Upper lobe of right lung (tissue), 1 donor: Measurements from ENCODE around the gene GMDS. TPM values are rescaled to one million over a fixed set of nuclear protein-coding genes. Genes with fewer than 3 reads are reported as not detected.
A peak's percentile ranks its signal among the peaks of the same experiment; 100 is the strongest.

Source experiments
- ATAC-seq: fragments of 200-7000 bp; cut with Tn5 transposase; one replicate; pipeline ENCODE4 v1.9.1; 2020; ENCODE audit warnings: mild to moderate bottlenecking, moderate library complexity
- DNase-seq: peaks from one replicate; pipeline ENCODE4 v3.0.0-alpha.2; 2020
- H3K27ac ChIP-seq: fragments of 200-600 bp; one replicate; pipeline ENCODE4 v1.8.0; 2022
- H3K27me3 ChIP-seq: fragments of 200-600 bp; one replicate; pipeline ENCODE4 v1.8.0; 2022; ENCODE audit warnings: mild to moderate bottlenecking
- H3K36me3 ChIP-seq: fragments of 200-600 bp; one replicate; pipeline ENCODE4 v1.8.0; 2022
- H3K4me1 ChIP-seq: fragments of 200-600 bp; one replicate; pipeline ENCODE4 v1.8.0; 2022
- H3K4me3 ChIP-seq: fragments of 200-600 bp; one replicate; pipeline ENCODE4 v1.8.0; 2022; ENCODE audit warnings: mild to moderate bottlenecking
- H3K9me3 ChIP-seq: fragments of 200-600 bp; one replicate; pipeline ENCODE4 v1.8.0; 2022
- intact Hi-C: fragments of 100-400 bp; cut with DNase I; formaldehyde crosslinking; loops from one replicate; pipeline ENCODE4 v1.11.0; 2022
- total RNA-seq: library from RNA; stranded (reverse); fragmentation: NEBNext Ultra II Directional; extraction: Animal tissue kit (Norgen Biotek cat#: 25700); gene quantifications from one replicate; pipeline ENCODE4 v1.2.1, GENCODE V29; 2021
- TF ChIP-seq, protein P1 (sequence below): fragments of 200-600 bp; IDR thresholded peaks from one replicate; pipeline ENCODE4 v1.8.0; 2022; ENCODE audit warnings: antibody characterized with exemption
- donor health status: DM: no; HTN: yes; CAD: no; lungs with severe emphysema.

The GMDS gene
- total RNA-seq, 1 donor from 2014 or later = 12.2 TPM

DNA sequence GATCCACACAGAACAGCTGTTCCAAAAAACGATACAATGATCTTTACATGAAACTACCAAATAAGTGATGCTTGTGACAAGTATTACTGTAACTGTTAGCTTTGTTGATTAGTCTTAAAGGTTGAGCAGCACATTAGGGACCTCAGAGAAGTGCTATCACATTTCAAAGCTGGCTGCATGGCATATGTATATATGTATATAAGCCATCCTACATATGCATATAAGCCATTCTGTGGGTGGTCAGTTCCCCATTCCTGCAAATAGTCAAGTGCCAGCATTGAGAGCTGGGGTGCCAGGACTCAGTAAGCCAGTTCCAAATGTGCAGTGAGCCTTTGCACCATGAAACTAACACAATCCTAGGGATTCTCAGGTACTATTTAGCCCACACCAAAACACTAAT, 339.4 kb downstream of the GMDS start:
- Histone ChIP-seq H3K27me3 (no peaks in the 10 kb centered on the region), H3K9me3 (no peaks in the 10 kb centered on the region), H3K36me3 (no peaks in the 10 kb centered on the region), H3K4me1 (no peaks in the 10 kb centered on the region), H3K4me3 (no peak overlapping the region), H3K27ac (no peak overlapping the region)
- DNase-seq (no peak), ATAC-seq (no peak)
- intact Hi-C loops = no loop called here
- TF ChIP-seq, protein P1, sequence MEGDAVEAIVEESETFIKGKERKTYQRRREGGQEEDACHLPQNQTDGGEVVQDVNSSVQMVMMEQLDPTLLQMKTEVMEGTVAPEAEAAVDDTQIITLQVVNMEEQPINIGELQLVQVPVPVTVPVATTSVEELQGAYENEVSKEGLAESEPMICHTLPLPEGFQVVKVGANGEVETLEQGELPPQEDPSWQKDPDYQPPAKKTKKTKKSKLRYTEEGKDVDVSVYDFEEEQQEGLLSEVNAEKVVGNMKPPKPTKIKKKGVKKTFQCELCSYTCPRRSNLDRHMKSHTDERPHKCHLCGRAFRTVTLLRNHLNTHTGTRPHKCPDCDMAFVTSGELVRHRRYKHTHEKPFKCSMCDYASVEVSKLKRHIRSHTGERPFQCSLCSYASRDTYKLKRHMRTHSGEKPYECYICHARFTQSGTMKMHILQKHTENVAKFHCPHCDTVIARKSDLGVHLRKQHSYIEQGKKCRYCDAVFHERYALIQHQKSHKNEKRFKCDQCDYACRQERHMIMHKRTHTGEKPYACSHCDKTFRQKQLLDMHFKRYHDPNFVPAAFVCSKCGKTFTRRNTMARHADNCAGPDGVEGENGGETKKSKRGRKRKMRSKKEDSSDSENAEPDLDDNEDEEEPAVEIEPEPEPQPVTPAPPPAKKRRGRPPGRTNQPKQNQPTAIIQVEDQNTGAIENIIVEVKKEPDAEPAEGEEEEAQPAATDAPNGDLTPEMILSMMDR = no peak

DNA sequence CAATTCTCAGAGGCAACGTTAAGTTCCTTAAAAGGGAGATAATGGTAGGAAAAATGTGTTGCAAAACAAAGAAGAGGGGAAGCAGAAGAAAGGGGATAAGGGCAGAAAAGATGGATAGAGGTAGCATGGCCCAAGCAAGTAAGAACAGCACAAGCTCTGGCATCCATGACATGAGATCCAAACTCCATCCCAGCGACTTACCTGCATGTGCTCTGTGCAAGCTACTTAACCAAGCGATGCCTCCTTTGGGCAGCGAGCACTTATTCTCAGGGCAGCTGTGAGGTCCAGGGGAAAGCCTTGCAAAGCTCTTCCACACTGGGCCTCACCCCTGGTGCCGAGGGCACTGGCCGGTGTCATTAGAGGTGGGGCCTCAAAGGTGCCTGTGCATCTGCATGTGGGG, 340.5 kb downstream of the GMDS start:
- no peak overlapping the region for H3K27ac ChIP-seq
- no peak for DNase-seq

DNA sequence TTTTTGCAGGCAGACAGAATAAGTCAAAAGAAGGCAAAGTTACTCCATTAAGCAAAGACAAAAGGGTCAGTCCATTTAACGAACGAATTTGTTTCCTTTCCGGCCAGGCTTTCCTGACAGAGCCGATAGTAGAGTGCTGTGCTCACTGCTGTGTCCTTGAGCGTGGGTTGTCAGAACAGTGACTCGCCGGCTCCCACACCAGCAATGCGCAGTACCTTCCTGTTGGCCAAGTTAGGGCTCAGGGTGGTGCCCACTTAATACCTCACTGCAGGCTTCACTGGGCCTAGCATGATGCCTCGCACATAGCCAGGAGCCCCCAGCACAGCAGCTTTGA, 341.0 kb downstream of the GMDS start:
- no peaks in the 10 kb centered on the region for H3K27me3 ChIP-seq
- H3K4me1 ChIP-seq = no peaks in the 10 kb centered on the region
- no peaks in the 10 kb centered on the region for H3K36me3 ChIP-seq
- no peak overlapping the region for H3K4me3 ChIP-seq
- TF ChIP-seq, protein P1 = no peak
- ATAC-seq (peak; percentile 25), DNase-seq (no peak)
- intact Hi-C loops = no loop called here
- H3K9me3 ChIP-seq = no peaks in the 10 kb centered on the region
- H3K27ac ChIP-seq = no peak overlapping the region

More for the DNA sequence above, 340.5 kb downstream of the GMDS start:
- no peaks in the 10 kb centered on the region for H3K9me3 ChIP-seq
- H3K4me1 ChIP-seq = no peaks in the 10 kb centered on the region
- no peak overlapping the region for H3K4me3 ChIP-seq
- ATAC-seq = no peak
- no peaks in the 10 kb centered on the region for H3K36me3 ChIP-seq
- H3K27me3 ChIP-seq = no peaks in the 10 kb centered on the region
- TF ChIP-seq, protein P1 = no peak
- intact Hi-C loops = no loop called here

DNA sequence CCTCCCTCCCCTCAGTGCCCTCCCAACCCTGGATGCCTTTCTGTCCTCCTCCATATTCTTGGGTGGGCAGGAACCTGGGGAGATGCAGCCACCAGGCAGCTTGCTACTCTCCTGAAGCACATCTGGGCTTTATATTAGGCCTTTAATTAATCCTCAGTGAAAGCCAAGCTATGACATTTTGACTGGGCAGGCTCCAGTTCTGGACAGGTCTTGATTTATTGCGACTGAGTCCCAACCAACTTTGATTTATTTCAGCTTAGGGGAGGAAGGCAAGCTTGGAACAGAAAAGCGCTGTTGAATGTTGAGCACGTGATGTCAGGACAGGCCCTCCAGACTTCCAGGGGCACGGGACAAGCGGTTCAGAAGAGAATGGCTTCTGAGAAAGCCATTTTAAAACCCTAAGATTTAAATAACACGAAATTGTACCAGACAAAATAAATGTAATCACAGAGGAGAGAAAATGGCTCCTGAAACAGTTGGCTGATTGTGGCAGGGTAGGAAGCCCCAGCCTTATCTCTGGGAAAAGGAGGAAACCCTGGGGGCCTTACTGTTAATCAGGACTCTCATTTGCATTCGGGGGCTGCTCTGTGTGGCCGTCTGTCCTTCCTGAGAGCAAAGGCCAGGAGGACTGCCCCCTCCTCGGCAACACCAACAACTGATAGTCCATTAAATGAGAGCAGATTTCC, 341.5 kb downstream of the GMDS start:
- Histone ChIP-seq H3K36me3 (no peaks in the 10 kb centered on the region), H3K27me3 (no peaks in the 10 kb centered on the region), H3K27ac (no peak overlapping the region), H3K4me3 (no peak overlapping the region), H3K9me3 (no peaks in the 10 kb centered on the region), H3K4me1 (no peaks in the 10 kb centered on the region)
- TF ChIP-seq, protein P1 = no peak
- intact Hi-C loops = no loop called here
- no peak for DNase-seq
- no peak for ATAC-seq

DNA sequence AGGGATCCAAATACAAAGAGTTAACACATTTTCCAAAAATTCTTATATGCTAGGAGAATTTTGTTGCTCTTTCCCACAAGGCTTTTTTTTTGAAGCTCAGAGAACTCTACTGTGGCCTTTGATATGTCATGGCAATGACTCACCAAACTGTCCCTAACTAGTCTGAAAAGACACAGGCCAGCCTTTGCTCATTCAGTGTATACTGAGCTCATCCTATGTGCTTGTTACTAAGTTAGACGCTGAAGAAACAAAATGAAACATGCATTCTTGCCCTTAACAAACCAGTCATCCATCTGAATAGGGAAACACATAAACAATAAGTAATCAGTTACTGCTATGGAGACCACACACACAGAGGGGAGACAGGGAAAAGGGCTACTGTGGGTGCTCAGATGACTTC, 343.8 kb downstream of the GMDS start:
- DNase-seq = no peak
- Histone ChIP-seq H3K4me1 (no peaks in the 10 kb centered on the region), H3K36me3 (no peaks in the 10 kb centered on the region), H3K4me3 (no peak overlapping the region), H3K9me3 (no peaks in the 10 kb centered on the region), H3K27me3 (no peaks in the 10 kb centered on the region), H3K27ac (no peak overlapping the region)
- ATAC-seq = no peak
- intact Hi-C loops = no loop called here
- TF ChIP-seq, protein P1 = no peak

DNA sequence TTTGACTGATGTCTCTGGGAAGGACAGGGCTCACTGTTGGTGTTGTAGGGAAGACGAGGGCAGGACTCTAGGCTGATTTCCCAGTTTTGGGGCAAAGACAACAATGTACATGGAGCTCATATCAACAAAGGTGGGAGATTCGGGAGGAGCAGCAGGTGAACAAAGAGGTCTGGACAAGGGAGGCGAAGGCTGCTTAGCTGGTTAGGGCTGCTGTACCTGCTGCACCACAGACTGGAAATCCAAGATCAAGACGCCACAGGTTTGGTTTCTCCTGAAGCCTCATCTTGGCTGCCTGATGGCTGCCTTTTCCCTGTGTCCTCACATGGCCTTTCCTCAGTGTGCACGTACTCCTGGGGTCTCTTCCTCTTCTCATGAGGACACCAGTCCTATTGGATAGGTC, 348.5 kb downstream of the GMDS start:
- ATAC-seq = no peak

More for the DNA sequence above, 348.5 kb downstream of the GMDS start:
- TF ChIP-seq, protein P1 = no peak
- no peak overlapping the region for H3K27ac ChIP-seq
- intact Hi-C loops = no loop called here
- no peaks in the 10 kb centered on the region for H3K4me1 ChIP-seq
- H3K4me3 ChIP-seq = no peak overlapping the region
- no peaks in the 10 kb centered on the region for H3K36me3 ChIP-seq
- no peaks in the 10 kb centered on the region for H3K27me3 ChIP-seq
- DNase-seq = no peak
- H3K9me3 ChIP-seq = no peaks in the 10 kb centered on the region
